HFFc6 (cell line): Measurements from ENCODE around the gene LHFPL3. TPM values are rescaled to one million over a fixed set of nuclear protein-coding genes. Genes with fewer than 3 reads are reported as not detected.

Experiments
- DNase-seq: peaks from one replicate; pipeline ENCODE4 v3.0.0-alpha.2; 2018
- H3K27ac Mint-ChIP-seq: 2 replicates; pipeline ENCODE4 v1.8.0; 2020; ENCODE audit warnings: mild to moderate bottlenecking, mixed read lengths
- H3K27me3 Mint-ChIP-seq: 2 replicates; pipeline ENCODE4 v1.8.0; 2021; ENCODE audit warnings: mild to moderate bottlenecking, moderate library complexity, mixed read lengths; ENCODE audit not compliant: insufficient read depth
- H3K36me3 Mint-ChIP-seq: 2 replicates; pipeline ENCODE4 v1.8.0; 2021; ENCODE audit warnings: low read depth, mixed read lengths
- H3K4me1 Mint-ChIP-seq: 2 replicates; pipeline ENCODE4 v1.8.0; 2020; ENCODE audit warnings: low read depth, mixed read lengths
- H3K4me3 Mint-ChIP-seq: 2 replicates; pipeline ENCODE4 v1.8.0; 2020; ENCODE audit warnings: mild to moderate bottlenecking, moderate library complexity, mixed read lengths
- H3K9me3 Mint-ChIP-seq: 2 replicates; pipeline ENCODE4 v1.8.0; 2020; ENCODE audit warnings: mild to moderate bottlenecking, mixed read lengths
- total RNA-seq, 6 experiments: library from RNA; stranded (reverse); fragmentation: NEBNext Ultra II Directional; extraction: Animal tissue kit (Norgen Biotek cat#: 25700); gene quantifications; 2 replicates in 1 of 6; 3 replicates in 5 of 6; pipeline ENCODE4 v1.2.3, GENCODE V29; 2021
- TF ChIP-seq, protein P1 (sequence below): fragments of 200-600 bp; sonication (generic); IDR thresholded peaks from 2 replicates; pipeline ENCODE4 v1.5.0; 2021; ENCODE audit warnings: antibody characterized with exemption, mild to moderate bottlenecking

LHFPL3 gene
- total RNA-seq, 6 experiments from 2014 or later, result not detected

- peaks cover 4% of the 10 kb centered on the region; the same call in 1 of the 2 replicates for H3K27me3 Mint-ChIP-seq
- H3K4me1 Mint-ChIP-seq, result no peaks in the 10 kb centered on the region
- H3K4me3 Mint-ChIP-seq, result no peak overlapping the region
- H3K9me3 Mint-ChIP-seq, result no peaks in the 10 kb centered on the region
- DNase-seq, result no peak
- TF ChIP-seq, protein P1, sequence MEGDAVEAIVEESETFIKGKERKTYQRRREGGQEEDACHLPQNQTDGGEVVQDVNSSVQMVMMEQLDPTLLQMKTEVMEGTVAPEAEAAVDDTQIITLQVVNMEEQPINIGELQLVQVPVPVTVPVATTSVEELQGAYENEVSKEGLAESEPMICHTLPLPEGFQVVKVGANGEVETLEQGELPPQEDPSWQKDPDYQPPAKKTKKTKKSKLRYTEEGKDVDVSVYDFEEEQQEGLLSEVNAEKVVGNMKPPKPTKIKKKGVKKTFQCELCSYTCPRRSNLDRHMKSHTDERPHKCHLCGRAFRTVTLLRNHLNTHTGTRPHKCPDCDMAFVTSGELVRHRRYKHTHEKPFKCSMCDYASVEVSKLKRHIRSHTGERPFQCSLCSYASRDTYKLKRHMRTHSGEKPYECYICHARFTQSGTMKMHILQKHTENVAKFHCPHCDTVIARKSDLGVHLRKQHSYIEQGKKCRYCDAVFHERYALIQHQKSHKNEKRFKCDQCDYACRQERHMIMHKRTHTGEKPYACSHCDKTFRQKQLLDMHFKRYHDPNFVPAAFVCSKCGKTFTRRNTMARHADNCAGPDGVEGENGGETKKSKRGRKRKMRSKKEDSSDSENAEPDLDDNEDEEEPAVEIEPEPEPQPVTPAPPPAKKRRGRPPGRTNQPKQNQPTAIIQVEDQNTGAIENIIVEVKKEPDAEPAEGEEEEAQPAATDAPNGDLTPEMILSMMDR, result no peak
- H3K27ac Mint-ChIP-seq, result no peak overlapping the region
- H3K36me3 Mint-ChIP-seq, result no peaks in the 10 kb centered on the region
These were observed 485.7 kb downstream of the LHFPL3 start for GRCh38 chr7:104814126-104814525.

GRCh38 chr7:104814671-104815400 is 486.4 kb downstream of the LHFPL3 start:
- Mint-ChIP-seq H3K9me3 (no peaks in the 10 kb centered on the region), H3K27me3 (peaks cover 8% of the 10 kb centered on the region; the same call in 1 of the 2 replicates), H3K36me3 (no peaks in the 10 kb centered on the region), H3K4me3 (no peak overlapping the region), H3K4me1 (no peaks in the 10 kb centered on the region), H3K27ac (no peak overlapping the region)
- TF ChIP-seq, protein P1, result no peak
- no peak for DNase-seq

GRCh38 chr7:104816537-104816936 is 488.1 kb downstream of the LHFPL3 start:
- Mint-ChIP-seq H3K27me3 (peaks cover 10% of the 10 kb centered on the region), H3K36me3 (no peaks in the 10 kb centered on the region), H3K4me1 (no peaks in the 10 kb centered on the region), H3K9me3 (no peaks in the 10 kb centered on the region), H3K4me3 (no peak overlapping the region), H3K27ac (no peak overlapping the region)
- no peak for DNase-seq
- TF ChIP-seq, protein P1, result no peak

DNA sequence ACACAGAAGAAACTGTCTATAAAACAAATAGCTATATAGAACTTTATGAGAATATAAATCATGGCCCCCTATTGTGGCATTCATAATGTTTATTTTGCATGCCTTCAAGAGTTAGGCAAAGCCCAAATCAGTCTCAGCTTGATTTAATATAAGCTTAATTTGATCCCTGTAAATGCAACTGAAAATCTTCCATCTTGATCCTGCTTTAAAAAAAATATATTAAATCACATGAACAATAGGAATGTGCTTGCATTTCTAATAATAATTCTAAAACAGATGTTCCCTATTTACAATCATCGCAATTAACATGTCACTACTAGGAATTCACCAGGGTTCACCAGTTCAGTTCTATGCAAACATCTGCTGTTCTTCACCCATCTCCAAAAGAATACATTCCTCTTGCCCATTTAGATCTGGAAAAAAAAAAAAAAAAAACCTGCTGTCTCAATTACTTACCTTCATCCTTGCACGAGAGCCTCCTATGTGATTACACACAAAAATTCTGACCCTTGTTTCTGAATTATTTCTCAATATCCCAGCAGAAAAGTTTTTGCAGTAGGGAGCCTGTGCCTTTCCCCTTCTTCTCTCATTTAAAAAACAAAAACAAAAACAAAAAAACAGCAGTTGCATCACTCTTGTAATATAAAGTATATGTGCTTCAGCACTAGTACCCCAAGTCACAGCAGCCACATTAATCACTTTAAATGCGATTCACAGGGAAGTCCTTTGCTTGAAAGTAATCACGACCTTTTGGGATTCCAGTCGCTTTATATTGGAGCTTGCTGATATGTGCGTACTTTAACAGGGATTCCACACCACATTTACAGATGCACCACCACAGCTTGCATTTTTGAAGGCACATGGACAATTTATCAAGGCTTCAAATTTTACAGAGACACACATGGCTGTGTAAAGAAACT is 490.8 kb downstream of the LHFPL3 start:
- Mint-ChIP-seq H3K27ac (no peak overlapping the region), H3K27me3 (peaks cover 10% of the 10 kb centered on the region), H3K4me1 (no peaks in the 10 kb centered on the region), H3K36me3 (no peaks in the 10 kb centered on the region), H3K4me3 (no peak overlapping the region), H3K9me3 (no peaks in the 10 kb centered on the region)
- DNase-seq, result no peak
- TF ChIP-seq, protein P1, result no peak

DNA sequence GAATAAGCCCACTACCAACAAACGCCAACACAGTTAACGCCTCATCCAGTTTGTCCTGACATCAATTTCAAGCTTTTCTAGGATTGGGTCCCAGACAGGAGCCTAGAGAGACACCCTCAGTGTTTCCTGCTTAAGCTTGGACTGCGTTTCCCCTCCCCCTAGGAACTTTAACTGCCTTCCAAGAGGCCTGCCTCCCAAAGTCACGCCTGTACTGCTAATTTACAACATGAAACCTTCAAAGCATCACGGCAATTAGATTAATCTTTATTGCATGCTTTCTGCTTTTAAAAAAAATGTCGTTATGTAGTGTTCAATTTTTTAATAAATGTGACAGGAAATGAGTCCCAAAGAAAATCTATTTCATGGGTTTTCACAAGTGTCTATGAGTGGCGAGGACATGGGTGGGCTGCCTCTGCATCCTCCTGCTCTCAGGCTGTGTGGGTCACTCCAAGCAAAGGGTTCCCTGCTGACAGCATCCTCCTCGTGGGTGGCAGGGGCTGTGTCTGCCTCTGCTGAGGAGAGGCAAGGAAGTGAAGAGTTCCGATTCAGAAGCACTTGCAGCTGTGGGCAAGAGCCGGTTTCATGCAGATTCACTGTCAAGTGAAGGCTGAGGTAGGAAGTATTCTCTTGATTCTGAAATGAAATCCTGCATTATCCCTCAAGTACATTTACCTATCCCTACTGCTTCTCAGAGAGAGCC is 492.6 kb downstream of the LHFPL3 start:
- no peaks in the 10 kb centered on the region for H3K4me1 Mint-ChIP-seq
- DNase-seq, result no peak
- no peak overlapping the region for H3K4me3 Mint-ChIP-seq
- TF ChIP-seq, protein P1, result no peak
- peaks cover 6% of the 10 kb centered on the region for H3K27me3 Mint-ChIP-seq
- H3K9me3 Mint-ChIP-seq, result no peaks in the 10 kb centered on the region
- H3K36me3 Mint-ChIP-seq, result no peaks in the 10 kb centered on the region
- H3K27ac Mint-ChIP-seq, result no peak overlapping the region
